Measurements from ENCODE around the gene MBIP.

The MBIP gene

GRCh38 chr14:36256126-36256801 lies 64.2 kb downstream of the MBIP start:
- TF ChIP-seq CTCF (IDR thresholded peaks at IDR 0.05) = no peak

GRCh38 chr14:36254020-36254624 lies 66.3 kb downstream of the MBIP start:
- no peak for TF ChIP-seq CTCF (IDR thresholded peaks at IDR 0.05)
